Femur (tissue), 1 donor: Measurements from ENCODE around the gene ENPP7.
A peak's percentile ranks its signal among the peaks of the same experiment; 100 is the strongest.

Experiments used
- DNase-seq: peaks from one replicate; pipeline ENCODE4 v3.0.0-alpha.2; 2017

Gene ENPP7

GRCh38 chr17:79730769-79731483, at the start of gene ENPP7:
ENPP7 (plus strand) TSS chr17:79730943; CDS start chr17:79731140, 197 bp downstream.
- no peak for DNase-seq

GRCh38 chr17:79681101-79681621, 49.6 kb upstream of the ENPP7 start:
- DNase-seq: no peak

GRCh38 chr17:79681628-79682261, 49.0 kb upstream of the ENPP7 start:
- no peak for DNase-seq

GRCh38 chr17:79683365-79683764, 47.4 kb upstream of the ENPP7 start:
- no peak for DNase-seq

- DNase-seq: no peak
These were observed 46.4 kb upstream of the ENPP7 start for GRCh38 chr17:79684132-79684985.

GRCh38 chr17:79685121-79685520, 45.6 kb upstream of the ENPP7 start:
- DNase-seq: no peak

GRCh38 chr17:79686476-79686875, 44.3 kb upstream of the ENPP7 start:
- no peak for DNase-seq

GRCh38 chr17:79690466-79690865, 40.3 kb upstream of the ENPP7 start:
- DNase-seq: no peak

GRCh38 chr17:79690988-79691836, 39.5 kb upstream of the ENPP7 start:
- DNase-seq: no peak

- DNase-seq: peak; percentile 84
These were observed 38.8 kb upstream of the ENPP7 start for GRCh38 chr17:79691931-79692330.

- DNase-seq: no peak
These were observed 37.3 kb upstream of the ENPP7 start for GRCh38 chr17:79693419-79693818.

GRCh38 chr17:79695293-79695790, 35.4 kb upstream of the ENPP7 start:
- no peak for DNase-seq

GRCh38 chr17:79695797-79696609, 34.7 kb upstream of the ENPP7 start:
- peak; percentile 78 for DNase-seq

- peak; percentile 24 for DNase-seq
These were observed 34.1 kb upstream of the ENPP7 start for GRCh38 chr17:79696610-79696982.

GRCh38 chr17:79698146-79698846, 32.4 kb upstream of the ENPP7 start:
- DNase-seq: no peak

GRCh38 chr17:79699386-79700036, 31.2 kb upstream of the ENPP7 start:
- DNase-seq: peak; percentile 11

- peak; percentile 16 for DNase-seq
These were observed 30.2 kb upstream of the ENPP7 start for GRCh38 chr17:79700592-79700991.

GRCh38 chr17:79702034-79702433, 28.7 kb upstream of the ENPP7 start:
- peak; percentile 21 for DNase-seq

GRCh38 chr17:79702550-79703236, 28.1 kb upstream of the ENPP7 start:
- DNase-seq: no peak
